ENCODE measurements around the gene INTS6.

Gene INTS6

GRCh38 chr13:51336746-51337145 is 116.1 kb downstream of the INTS6 start:
- TF ChIP-seq, protein P1, sequence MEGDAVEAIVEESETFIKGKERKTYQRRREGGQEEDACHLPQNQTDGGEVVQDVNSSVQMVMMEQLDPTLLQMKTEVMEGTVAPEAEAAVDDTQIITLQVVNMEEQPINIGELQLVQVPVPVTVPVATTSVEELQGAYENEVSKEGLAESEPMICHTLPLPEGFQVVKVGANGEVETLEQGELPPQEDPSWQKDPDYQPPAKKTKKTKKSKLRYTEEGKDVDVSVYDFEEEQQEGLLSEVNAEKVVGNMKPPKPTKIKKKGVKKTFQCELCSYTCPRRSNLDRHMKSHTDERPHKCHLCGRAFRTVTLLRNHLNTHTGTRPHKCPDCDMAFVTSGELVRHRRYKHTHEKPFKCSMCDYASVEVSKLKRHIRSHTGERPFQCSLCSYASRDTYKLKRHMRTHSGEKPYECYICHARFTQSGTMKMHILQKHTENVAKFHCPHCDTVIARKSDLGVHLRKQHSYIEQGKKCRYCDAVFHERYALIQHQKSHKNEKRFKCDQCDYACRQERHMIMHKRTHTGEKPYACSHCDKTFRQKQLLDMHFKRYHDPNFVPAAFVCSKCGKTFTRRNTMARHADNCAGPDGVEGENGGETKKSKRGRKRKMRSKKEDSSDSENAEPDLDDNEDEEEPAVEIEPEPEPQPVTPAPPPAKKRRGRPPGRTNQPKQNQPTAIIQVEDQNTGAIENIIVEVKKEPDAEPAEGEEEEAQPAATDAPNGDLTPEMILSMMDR (IDR thresholded peaks at IDR 0.05; ENCODE audit: low read depth, low read length), result no peak
- no peak for DNase-seq (ENCODE audit: extremely low read depth, low read depth)

DNA sequence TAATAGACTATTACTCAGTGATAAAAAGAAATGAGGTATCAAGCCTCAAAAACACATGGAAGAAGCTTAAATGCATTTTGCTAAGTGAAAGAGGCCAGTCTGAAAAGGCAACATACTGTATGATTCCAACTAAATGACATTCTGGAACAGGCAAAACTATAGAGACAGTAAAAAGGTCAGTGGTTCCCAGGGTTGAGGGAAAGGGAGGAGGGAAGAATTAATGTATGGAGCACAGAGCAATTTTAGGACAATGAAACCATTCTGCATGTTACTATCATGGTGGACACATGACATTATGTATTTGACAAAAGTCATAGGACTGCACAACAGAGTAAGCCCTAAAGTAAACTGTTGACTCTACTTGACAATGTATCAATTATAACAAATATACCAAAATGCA is 119.0 kb downstream of the INTS6 start:
- DNase-seq (ENCODE audit: extremely low read depth, low read depth), result no peak
- TF ChIP-seq, protein P1 (IDR thresholded peaks at IDR 0.05; ENCODE audit: low read depth, low read length), result no peak

DNA sequence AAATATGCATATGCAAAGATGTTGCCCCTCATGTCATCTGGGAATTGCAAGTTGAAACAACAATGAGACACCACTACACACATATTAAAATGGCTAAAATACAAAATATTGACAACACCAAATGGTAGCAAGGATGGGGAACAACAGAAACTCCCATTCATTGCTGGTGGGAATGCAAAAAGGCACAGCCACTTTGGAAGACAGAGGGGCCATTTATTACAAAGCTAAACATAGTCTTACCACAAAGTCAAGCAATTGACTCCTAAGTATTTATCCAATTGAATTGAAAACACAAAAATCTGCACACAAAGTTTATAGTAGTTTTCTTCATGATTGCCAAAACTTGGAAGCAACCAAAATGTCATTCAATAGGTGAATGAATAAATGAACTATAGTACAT is 119.4 kb downstream of the INTS6 start:
- TF ChIP-seq, protein P1 (IDR thresholded peaks at IDR 0.05; ENCODE audit: low read depth, low read length), result no peak
- DNase-seq (ENCODE audit: extremely low read depth, low read depth), result no peak

DNA sequence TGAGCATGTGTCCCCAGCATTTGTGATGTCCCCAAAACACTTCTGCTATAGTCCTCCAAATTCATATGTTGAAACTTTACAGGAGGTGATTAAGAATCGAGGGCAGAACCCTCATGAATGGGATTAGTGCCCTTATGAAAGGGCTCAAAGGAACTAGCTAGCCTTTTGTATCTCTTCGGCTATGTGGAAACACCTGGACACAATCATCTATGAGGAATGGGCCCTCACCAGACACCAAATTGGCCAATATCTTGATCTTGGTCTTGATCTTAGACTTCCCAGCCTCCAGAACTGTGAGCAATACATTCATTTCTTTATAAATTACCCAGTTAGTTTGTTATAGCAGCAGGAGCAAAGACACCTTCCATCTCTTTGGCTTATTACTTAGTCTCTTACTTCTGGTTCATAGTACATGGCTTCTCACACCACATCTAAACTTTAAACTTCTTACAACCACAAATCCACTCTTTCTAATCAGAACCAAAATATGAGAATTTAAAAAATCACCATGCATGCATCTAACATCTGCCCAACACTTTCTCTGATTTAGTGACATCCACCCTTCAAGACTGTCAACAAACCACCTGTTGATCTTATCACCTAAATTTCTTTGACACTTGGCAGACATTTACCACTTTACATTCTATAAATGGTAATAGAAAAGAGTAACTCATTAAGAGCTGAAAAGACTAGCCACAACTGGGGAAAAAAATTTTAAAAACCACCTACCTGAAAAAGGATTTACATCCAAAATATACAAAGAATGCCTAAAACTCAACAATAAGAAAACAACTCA is 120.1 kb downstream of the INTS6 start:
- TF ChIP-seq, protein P1 (IDR thresholded peaks at IDR 0.05; ENCODE audit: low read depth, low read length), result no peak
- no peak for DNase-seq (ENCODE audit: extremely low read depth, low read depth)

DNA sequence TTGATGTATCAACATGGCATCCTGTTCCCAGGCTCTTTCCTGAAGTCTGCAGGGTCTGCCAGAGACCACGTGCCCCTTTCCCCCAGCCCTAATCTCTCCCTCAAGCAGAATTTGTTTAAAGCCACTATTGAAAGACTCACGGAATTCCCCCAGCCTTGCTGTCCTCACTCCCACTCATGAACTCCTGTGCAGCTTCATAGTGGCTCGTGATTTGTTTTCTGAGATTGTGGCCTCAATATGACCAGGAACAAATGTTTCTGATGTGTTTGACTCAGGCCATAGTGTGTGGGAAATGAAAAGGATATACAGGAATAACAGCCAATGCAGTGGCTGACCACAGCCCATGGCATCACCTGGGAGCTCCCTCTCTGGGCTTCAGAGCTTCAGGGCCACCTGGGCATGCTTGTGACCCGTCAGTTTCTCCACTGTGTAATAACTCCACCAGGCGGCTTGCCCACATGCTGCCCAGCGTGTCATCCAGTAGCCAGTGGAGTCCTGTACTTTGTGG is 121.4 kb downstream of the INTS6 start:
- TF ChIP-seq, protein P1 (IDR thresholded peaks at IDR 0.05; ENCODE audit: low read depth, low read length), result no peak

DNA sequence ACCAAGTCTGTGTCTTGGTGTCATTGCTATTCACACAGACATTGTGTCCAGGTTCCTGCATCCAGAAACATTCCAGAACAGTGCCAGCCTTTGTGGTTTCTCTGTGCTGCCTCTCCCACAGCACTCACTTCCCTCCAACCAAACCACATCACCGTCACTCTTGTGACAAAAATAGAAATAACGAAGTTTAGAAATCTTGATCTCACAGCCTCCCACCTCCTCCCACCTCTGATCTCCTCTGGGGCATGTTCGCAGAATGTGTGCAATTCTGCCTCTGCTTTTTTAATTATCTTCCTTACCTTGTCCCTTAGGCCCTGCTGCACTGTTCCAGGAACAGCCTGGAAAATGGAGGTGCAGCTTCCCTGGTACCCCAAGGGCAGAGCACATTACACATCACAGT is 122.0 kb downstream of the INTS6 start:
- DNase-seq (ENCODE audit: extremely low read depth, low read depth), result no peak

More for the DNA sequence above, 121.4 kb downstream of the INTS6 start:
- DNase-seq (ENCODE audit: extremely low read depth, low read depth), result no peak

GRCh38 chr13:51329606-51330005 is 123.2 kb downstream of the INTS6 start:
- TF ChIP-seq, protein P1 (IDR thresholded peaks at IDR 0.05; ENCODE audit: low read depth, low read length), result no peak
- DNase-seq (ENCODE audit: extremely low read depth, low read depth), result no peak

More for the DNA sequence above, 122.0 kb downstream of the INTS6 start:
- TF ChIP-seq, protein P1 (IDR thresholded peaks at IDR 0.05; ENCODE audit: low read depth, low read length), result no peak

All from AG09319 (cell line).